HG03521 (cell line): ENCODE results near the gene ARHGEF28.

Source experiments
- ATAC-seq: cut with Tn5 transposase; IDR thresholded peaks from one replicate; pipeline ENCODE4 v1.9.1; 2021; ENCODE audit warnings: mild to moderate bottlenecking, moderate library complexity; ENCODE audit not compliant: unreplicated experiment

ARHGEF28 gene

DNA sequence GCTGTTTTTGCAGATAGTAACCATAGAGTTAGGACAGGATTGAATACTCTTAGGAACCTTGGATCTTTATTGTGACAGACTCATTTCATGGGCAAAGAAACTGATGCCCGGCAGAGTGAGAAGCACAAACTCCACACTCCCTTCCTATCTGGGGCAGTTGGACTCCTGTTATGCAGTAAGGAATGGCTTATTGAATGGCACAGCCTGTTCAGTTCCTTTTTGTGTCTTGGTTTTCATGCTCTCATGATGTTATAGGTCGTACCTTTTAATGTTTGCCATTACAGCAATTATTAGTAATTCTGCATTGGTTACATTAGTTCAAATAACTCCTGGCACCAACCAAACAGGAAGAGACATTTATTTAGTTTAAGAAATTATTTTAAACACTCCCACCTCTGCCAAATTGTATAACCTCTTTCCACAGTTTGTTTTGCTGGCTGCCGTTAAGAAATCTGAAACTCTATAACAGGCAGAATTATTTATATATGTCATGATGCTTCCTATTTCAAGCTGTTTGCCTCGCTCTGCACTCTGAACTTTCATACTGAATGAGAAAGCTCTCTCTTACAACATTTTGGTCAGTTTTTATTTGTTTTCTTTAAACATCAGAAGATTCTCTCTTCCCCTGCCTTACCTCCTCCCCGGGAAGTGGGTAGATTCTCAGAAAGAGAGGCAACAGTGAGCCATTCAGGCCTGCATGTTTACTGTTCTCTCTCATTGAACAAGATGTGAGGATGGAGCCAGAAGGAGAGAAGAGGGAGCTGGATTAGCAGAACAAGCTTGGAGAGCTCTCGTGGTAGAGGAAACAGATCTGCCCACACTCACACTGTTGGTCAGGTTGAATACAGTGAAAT lies 144.4 kb downstream of the ARHGEF28 start:
- ATAC-seq: no peak

DNA sequence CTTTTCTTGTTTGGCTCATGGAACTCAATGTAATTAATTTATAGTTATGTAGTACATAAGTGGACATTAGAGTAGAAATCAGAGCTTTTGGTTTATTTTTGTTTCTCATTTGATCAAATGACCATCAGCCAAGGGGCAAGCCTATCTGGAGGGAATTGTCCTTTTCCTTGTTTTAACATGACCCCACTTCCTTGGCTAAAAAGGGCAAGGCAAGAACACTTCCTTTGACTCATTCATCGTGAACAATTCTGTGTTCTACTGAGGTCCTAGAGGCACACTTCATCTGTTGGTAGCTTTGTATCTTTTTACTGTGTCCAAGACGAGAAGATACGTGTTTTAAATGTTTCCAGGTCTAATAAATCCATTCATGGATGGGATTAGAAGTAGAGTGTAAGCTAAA lies 148.9 kb downstream of the ARHGEF28 start:
- no peak for ATAC-seq

DNA sequence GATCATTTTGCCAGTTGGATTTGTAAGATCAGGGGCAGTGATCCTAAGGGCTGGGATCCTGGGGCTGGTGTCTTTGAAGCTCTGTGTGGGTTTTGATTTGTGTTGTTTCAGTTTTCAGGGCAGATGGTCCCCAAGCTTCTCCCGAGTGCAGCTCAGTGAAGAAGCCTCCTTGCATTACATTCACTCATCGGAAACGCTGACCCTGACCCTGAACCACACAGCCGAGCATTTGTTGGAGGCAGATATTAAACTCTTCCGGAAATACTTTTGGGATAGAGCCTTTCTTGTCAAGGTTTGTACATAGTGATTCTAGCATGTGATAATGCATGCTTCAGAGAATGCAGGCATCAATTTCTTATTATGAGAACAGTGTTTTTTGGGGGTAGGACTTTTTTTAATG lies 150.4 kb downstream of the ARHGEF28 start:
- no peak for ATAC-seq

DNA sequence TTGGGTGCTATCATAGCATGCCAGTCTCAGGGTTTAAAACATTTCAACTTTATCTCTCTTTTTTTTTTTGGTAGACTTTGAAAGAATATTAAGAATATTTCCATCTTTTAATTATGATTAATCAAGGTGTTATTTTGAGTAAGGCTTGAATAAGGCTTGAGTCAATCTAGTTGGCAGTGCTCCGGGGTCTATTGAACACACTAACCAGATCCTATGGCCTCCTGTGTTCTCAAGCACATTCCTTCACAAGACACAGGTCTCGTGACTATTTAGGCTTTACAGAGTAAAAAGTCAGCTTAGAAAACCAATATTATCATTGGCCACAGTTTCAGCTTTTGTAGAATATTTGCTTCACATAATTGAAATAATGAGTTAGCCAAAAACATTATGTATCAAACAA lies 151.2 kb downstream of the ARHGEF28 start:
- no peak for ATAC-seq

DNA sequence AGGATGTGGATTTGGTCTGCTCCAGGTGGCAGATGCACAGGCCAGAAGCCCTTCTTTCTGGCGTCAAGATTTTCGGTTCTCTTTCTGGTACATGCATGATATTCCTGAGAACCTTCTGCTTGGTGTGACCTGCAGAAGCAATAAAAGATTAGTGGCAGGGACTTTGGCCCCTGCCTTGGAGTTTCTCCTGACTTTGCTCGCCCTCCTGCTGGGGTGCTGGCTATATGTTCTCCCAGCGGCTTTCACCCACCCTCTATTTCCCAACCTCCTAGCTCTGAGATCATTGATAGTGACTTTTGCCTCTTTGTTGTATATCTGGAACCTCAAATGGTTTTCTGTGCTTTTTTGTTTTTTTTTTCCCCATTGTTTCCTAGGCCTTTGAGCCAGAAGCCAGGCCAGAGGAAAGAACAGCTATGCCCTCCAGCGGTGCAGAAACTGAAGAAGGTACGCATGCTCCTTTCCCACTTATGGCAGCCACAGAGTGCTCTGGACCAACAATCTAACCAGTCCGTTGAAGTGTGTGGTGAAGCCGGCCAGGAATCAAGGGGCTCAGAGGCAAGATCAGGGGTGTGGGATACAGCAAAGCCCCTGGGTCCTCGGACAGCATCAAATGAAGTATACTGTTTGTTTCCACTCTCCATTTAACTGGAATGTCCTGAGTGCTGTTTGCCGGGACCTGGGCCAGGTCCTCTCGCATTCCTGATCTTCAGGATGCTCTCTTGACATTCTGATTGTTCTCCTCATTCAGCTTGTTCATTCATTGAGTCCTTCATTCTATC lies 154.5 kb downstream of the ARHGEF28 start:
- ATAC-seq: no peak

DNA sequence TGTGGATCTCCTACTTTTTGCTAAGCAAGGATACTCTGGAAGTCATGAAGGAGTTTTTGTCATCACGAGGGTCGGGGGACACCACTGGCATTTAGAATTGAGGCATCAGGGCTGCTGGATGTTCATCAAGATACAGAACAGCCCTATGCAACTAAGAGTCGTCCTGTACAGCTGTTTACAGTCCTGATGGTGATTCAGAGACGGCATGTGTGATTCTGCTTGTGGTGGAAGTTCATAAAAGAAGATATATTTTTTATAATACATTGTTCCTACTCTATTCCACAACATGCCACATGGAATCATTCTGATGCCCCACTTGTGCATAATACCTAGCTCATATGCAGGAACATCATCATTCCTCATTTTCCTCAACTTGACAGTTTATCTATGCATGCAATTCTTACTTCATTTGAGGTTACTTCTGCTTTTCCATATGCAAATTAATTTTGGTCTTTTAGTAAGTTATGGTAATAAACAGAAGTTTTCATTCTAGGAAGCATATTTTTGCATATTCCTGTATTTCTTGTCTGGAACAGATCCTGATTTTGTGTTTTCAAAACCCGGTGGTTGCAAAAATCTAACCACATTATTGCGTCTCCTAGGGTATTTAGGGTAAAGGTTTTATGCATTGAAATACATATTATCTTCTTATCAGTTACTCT lies 155.2 kb downstream of the ARHGEF28 start:
- no peak for ATAC-seq

DNA sequence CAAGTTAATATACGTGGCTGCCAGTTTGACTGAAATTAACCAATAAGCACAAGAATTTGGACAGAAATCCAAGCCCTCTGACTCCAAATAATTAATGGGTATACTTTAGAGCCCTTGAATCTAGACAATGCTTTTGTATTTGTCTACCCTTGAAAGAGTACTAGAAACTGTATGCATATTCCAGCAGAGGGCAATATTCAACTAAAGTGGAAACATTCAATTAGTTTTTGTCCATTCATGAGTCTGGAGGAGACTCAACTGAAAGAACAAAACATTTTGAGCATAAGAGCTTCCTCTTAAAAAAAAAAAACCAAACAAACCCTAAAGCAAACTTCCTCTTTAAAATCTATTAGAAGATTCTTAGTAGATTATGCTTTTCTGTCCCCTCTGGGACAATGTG lies 157.8 kb downstream of the ARHGEF28 start:
- ATAC-seq: no peak

DNA sequence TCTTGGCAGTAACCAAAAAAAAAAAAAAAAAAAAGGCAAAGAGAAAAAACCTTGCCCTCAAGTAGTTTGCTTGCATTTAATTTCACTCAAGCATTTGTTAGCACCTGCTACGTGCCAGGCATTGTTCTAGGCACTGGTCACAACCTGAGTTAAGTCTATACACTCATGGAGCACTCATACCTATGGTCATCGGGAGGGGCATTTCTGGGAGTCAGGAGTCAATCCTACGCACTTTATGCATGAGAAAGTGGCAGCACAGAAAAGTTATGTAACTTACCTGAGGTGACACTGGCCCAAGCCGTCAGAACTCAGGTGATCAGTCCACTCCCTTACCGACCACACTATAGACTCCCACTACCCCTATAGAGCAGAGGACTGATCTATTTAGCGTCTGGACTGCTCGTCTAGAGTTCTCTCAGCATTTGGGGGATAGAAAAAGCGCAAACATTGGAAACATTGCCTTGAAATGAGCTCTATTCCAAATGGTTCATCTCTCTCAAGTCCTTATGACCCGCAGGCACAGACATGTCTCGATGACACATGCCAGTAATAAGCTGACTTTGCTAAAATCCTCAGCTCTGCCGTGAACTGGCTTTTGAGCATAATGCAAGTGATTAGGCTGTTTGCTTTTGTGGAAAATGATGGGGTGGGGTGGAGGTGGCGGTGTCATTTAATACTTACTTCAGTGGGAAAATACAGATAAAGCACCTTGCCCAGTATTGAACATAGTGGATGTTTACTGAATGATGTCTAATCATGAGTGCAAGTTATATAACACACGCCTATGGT lies 160.2 kb downstream of the ARHGEF28 start:
- ATAC-seq: no peak

DNA sequence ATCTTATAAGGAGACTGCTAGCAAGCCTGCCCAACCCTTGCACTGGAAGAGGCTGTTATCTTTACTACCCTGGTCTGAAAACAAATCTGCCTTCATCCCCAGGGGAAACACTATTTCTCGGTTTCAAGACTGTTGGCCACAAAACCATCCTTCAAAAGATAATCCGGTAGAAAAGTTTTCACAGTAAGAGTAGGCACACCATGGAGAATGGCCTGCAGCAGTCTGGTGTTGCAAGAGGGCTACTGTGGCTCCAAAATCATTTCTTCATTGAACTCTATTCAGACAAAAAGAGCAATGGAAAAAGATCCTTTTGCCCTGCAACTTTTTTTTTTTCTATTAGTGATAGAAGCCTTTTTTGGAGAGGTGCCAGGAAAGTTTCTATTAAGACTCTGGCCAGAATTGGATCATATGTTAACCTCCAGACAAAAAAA lies 163.9 kb downstream of the ARHGEF28 start:
- no peak for ATAC-seq

DNA sequence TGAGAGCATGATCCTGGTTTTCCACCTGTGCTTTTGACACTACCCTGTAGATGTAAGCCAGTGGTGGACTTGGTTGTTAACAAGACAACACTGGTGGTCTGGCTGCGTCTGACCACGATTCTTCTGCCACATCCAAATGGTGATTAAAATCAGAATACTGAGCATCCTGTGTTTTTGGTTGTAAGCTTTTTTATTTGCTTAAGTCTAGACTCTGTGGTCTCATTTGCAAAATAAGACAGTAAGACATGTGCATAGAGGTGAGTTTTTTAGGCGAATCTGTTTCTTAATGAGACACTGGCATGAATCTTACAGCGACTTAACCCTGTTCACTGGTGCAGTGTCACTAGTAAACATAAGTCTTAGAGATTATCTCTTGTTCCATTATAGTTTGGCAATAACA lies 165.4 kb downstream of the ARHGEF28 start:
- no peak for ATAC-seq

DNA sequence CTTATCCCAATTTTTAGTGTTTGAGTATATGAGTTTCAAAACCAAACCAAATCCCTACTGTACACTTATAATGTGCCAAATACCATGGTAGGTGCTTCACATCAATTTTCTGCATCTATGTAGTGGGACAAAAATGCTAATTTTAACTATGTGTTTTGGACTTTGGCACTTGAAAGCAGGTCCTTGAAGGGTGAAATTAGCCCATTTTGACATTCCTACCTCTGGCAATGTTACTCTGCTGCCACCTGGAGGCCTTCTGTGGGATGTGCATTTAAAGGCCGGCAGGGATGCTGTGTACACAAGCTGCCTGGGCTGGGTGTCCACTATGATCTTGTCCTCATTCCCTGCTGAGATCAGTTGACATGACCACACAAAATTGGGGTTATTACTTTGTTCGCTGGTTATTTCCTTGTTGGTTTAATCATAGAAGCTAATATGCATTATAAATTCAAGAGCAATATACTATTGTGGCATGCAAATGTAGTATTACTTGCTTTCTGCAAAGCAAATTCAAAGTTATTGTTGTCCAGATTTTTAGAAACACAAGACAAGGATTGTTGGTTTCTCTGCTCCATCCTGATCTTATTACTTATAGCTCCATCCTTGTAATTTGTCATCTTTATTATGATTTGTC lies 166.8 kb downstream of the ARHGEF28 start:
- ATAC-seq: no peak

DNA sequence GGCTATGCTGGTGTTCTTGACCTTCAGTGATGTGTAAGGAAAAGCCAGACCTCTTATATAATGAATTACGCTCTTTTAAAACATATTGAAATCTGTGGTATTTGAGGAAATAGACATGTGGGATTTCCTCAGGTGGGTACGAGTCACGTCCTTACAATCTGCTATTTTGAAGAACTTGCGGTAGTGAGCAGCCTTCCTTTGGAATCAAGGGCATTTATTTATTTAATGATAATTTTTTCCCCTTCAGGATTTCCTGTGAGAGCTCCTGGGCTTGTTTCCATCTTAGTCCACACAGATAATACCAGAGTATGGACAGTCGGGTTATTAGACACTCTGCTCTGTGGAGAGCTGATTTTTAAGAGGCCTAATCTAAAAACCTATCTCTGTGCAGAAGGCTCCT lies 167.9 kb downstream of the ARHGEF28 start:
- no peak for ATAC-seq

DNA sequence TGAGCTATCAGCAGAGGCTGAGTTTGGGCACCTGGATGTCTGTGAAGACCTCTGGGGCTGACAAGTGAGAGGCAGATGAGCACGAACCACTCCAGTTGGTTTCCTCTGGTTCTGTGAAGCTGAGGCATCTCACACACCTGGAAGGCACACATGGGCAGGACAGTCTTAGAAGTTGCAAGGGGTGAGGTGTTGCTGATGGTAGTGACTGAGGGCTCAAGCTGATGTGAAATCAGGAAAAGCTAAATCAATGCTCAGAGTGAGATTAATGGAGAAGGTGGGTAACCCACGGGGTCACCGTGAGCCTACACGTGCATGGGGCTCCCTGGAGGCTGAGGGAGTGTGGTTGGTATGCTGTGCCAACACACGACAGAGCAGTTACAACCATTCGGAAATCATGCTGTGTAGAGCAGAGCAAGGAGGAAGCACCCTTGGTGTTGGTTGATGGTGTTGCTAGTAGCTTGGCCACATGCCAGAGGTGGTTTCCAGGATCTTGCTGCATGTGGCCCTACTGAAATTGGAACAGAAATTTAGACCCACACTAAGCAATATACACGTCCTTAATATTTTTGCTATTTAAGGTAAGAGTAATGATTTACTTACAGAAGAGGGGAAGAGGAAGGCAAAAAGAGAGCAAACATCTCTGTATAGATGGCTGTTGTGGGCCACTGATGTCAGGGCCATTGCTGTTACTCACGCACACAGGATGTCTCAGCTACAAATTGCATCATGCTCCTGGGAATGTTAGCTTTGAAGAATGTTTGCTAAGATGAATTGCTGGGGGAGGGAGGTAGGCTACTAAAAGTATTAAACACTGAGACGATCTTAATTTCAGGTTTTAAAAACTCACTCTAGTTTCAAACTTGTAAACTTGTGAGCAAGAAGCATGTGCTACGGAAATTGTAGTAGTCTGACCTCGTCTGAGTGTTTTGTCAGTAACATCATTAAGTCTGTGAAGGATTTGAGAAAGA lies 170.5 kb downstream of the ARHGEF28 start:
- ATAC-seq: no peak

DNA sequence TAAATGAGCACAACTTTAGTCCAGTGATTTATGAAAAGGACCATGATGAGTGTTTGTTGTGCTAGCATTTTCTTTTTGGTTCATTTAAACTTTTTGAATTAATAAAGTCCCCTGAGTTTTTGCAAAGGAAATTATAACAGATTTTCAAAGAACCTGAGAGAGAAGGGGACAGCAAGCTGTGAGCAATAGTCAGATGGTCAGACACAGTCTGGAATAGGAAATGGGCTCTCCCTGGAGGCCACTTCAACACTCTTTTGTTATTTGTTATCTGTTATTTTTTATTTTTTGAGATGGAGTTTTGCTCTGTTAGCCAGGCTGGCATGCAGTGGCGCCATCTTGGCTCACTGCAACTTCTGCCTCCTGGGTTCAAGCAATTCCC lies 171.1 kb downstream of the ARHGEF28 start:
- no peak for ATAC-seq

DNA sequence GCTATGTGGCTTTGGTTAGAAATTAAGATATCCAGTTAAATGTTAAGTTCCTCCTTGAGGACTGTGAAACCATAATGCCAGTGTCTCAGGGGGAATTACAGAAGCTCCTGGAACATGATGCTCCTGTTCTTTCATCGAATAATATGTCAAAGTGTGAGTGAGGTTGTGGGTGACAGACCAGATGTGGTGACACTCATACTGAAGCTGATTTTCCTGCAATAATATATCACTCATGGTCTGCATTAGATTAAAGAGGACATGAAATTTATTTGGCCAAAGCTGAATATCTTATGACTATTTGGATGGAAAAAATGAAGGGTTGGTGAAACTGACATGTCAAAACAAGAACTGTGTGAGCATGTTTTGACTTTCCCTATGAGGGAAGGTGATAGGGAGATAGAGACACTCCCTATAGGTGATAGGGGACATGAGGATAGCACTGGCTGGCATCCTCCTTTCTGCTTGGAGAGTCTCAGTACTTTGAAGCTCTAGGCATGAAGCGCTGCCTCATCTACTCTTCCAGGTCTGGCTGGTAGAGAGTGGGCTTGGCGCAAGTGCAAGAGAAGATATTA lies 173.5 kb downstream of the ARHGEF28 start:
- no peak for ATAC-seq

DNA sequence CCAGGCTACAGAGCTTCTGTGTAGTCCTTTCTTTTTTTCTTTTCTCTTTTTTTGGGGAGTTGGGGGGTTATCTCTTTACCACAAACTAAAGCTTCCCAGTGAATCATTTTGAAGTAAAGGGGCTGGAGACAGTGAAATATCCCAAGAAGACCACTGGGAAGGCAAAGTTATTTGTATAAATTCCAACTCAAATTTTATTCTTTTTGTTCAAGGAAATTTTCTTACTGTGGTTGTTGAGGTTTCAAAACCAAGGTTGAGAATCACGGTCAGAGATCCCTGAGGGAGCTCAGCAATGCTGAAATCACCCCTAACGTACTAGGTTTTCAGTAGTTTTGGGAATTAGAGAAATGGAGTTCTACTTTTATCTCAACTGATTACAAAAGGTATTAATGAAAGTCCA lies 175.7 kb downstream of the ARHGEF28 start:
- ATAC-seq: no peak

DNA sequence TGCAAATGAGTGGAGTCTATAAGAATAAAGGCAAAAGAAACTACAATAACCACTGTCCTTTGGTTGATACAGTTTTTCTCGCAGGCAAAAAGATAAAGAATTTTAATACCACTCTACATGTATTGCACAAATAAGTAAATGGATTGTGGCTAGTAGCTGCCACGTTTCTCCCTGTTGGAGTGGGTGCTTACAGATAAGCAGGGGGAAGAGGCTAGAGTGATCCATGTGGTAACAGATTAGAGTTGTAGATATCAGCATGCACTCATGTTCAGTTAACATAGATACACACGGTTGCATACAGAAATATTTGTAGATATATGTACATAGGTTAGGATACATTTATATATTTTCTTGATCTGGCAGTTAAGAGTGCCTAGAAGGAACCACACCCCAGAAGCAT lies 179.5 kb downstream of the ARHGEF28 start:
- ATAC-seq: no peak

DNA sequence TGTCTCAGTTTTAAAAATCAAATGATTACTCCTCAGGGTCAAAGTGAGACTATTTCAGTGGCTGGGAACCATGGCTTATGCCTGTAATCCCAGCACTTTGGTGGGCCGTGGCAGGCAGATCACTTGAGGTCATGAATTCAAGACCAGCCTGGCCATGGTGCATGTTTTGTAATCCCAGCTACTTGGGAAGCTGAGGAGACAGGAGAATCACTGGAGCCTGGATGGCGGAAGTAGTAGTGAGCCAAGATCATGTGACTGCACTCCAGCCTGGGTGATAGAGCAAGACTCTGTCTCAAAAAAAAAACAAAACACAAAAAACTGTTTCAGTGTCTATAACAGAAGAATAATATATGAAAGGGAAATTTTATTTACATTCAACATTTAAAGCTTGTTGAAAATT lies 182.9 kb downstream of the ARHGEF28 start:
- no peak for ATAC-seq

DNA sequence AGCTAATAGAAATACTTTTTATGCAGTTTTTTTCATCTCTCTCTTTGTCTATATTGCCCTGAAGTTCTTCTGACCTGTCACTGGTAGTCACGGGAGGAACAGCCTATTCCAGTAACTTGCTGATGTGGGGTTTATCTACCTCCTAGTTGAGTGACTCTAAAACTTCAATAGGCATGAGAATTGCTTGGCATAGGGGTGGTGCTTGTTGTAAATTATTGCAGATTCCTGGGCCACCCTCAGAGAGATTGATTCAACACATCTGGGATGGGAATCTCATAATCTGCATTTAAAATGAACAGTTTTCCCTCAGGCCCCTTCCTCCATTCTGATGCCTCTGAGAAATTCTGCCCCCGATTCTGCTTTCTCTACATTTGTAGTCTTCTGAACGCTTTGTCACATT lies 184.4 kb downstream of the ARHGEF28 start:
- no peak for ATAC-seq
